ENCODE results near the gene SPATS2.

Gene SPATS2

GRCh38 chr12:49552425-49552824 is 185.2 kb downstream of the SPATS2 start:
- H3K36me3 ChIP-seq (ENCODE audit: control insufficient read depth, low read length), result peaks cover 3% of the 10 kb centered on the region; the same call in 1 of the 2 replicates
- no peak overlapping the region for H3K4me3 ChIP-seq (ENCODE audit: low read length)
- H3K27ac ChIP-seq (ENCODE audit: low read depth, low read length), result no peak overlapping the region
- no peaks in the 10 kb centered on the region for H3K9me3 ChIP-seq (ENCODE audit: control insufficient read depth, insufficient read depth, low read length)
- peak overlapping the region; percentile 4 for H3K4me2 ChIP-seq (ENCODE audit: low read length)
- no peaks in the 10 kb centered on the region for H3K79me2 ChIP-seq (ENCODE audit: control insufficient read depth, low read length)
- no peaks in the 10 kb centered on the region for H3K9me2 ChIP-seq (replicated peaks; ENCODE audit: control insufficient read depth, low read length)
- H3F3A ChIP-seq (ENCODE audit: control insufficient read depth, insufficient read depth), result 0 out of 2 replicates have a peak, but pooled peaks cover 2% of the 10 kb centered on the region
- H3K27me3 ChIP-seq (ENCODE audit: control insufficient read depth, low read length), result peaks cover 10% of the 10 kb centered on the region; the same call in 1 of the 2 replicates
- TF ChIP-seq EZH2phosphoT487 (IDR thresholded peaks at IDR 0.05; ENCODE audit: borderline replicate concordance, low read length) (no peak), CTCF (IDR thresholded peaks at IDR 0.05; ENCODE audit: low read depth, low read length, poor library complexity, severe bottlenecking) (no peak)
- H4K20me1 ChIP-seq (ENCODE audit: control insufficient read depth, insufficient read depth, low read depth, low read length), result no peaks in the 10 kb centered on the region
- H3K4me1 ChIP-seq (ENCODE audit: control insufficient read depth, low read length), result peaks cover 49% of the 10 kb centered on the region

GRCh38 chr12:49552899-49553298 is 185.6 kb downstream of the SPATS2 start:
- Histone ChIP-seq H3K4me1 (ENCODE audit: control insufficient read depth, low read length) (peaks cover 49% of the 10 kb centered on the region), H3K9me2 (replicated peaks; ENCODE audit: control insufficient read depth, low read length) (no peaks in the 10 kb centered on the region), H3K4me3 (ENCODE audit: low read length) (no peak overlapping the region), H3K79me2 (ENCODE audit: control insufficient read depth, low read length) (no peaks in the 10 kb centered on the region), H4K20me1 (ENCODE audit: control insufficient read depth, insufficient read depth, low read depth, low read length) (no peaks in the 10 kb centered on the region), H3K27ac (ENCODE audit: low read depth, low read length) (no peak overlapping the region), H3F3A (ENCODE audit: control insufficient read depth, insufficient read depth) (0 out of 2 replicates have a peak, but pooled peaks cover 2% of the 10 kb centered on the region), H3K4me2 (ENCODE audit: low read length) (peak overlapping the region; percentile 4; the same call in 1 of the 2 replicates), H3K27me3 (ENCODE audit: control insufficient read depth, low read length) (peaks cover 10% of the 10 kb centered on the region; the same call in 1 of the 2 replicates), H3K36me3 (ENCODE audit: control insufficient read depth, low read length) (peaks cover 3% of the 10 kb centered on the region; the same call in 1 of the 2 replicates), H3K9me3 (ENCODE audit: control insufficient read depth, insufficient read depth, low read length) (no peaks in the 10 kb centered on the region)
- TF ChIP-seq CTCF (IDR thresholded peaks at IDR 0.05; ENCODE audit: low read depth, low read length, poor library complexity, severe bottlenecking) (no peak), EZH2phosphoT487 (IDR thresholded peaks at IDR 0.05; ENCODE audit: borderline replicate concordance, low read length) (no peak)

- peaks cover 10% of the 10 kb centered on the region; the same call in 1 of the 2 replicates for H3K27me3 ChIP-seq (ENCODE audit: control insufficient read depth, low read length)
- no peaks in the 10 kb centered on the region for H3K9me3 ChIP-seq (ENCODE audit: control insufficient read depth, insufficient read depth, low read length)
- no peaks in the 10 kb centered on the region for H3K79me2 ChIP-seq (ENCODE audit: control insufficient read depth, low read length)
- H3K4me1 ChIP-seq (ENCODE audit: control insufficient read depth, low read length), result peaks cover 43% of the 10 kb centered on the region
- no peak overlapping the region for H3K4me3 ChIP-seq (ENCODE audit: low read length)
- H4K20me1 ChIP-seq (ENCODE audit: control insufficient read depth, insufficient read depth, low read depth, low read length), result no peaks in the 10 kb centered on the region
- no peak overlapping the region for H3K27ac ChIP-seq (ENCODE audit: low read depth, low read length)
- no peaks in the 10 kb centered on the region for H3K9me2 ChIP-seq (replicated peaks; ENCODE audit: control insufficient read depth, low read length)
- H3F3A ChIP-seq (ENCODE audit: control insufficient read depth, insufficient read depth), result 0 out of 2 replicates have a peak, but pooled peaks cover 2% of the 10 kb centered on the region
- no peak for TF ChIP-seq EZH2phosphoT487 (IDR thresholded peaks at IDR 0.05; ENCODE audit: borderline replicate concordance, low read length)
- peak; percentile 72 for TF ChIP-seq CTCF (IDR thresholded peaks at IDR 0.05; ENCODE audit: low read depth, low read length, poor library complexity, severe bottlenecking)
- H3K4me2 ChIP-seq (ENCODE audit: low read length), result no peak overlapping the region
- peaks cover 7% of the 10 kb centered on the region; the same call in 1 of the 2 replicates for H3K36me3 ChIP-seq (ENCODE audit: control insufficient read depth, low read length)
These were observed 186.3 kb downstream of the SPATS2 start for GRCh38 chr12:49553512-49554088.
